TTC549 (cell line): ENCODE data around the gene SRPK2.

Experiments
- FAIRE-seq: peaks from 2 replicates; lab custom pipeline; 2012; peaks lifted over from hg19 to GRCh38; lab: Jason Lieb, UNC

Gene SRPK2

GRCh38 chr7:105133986-105134655 is 254.6 kb downstream of the SRPK2 start:
- FAIRE-seq, result no peak

- FAIRE-seq, result no peak
Observed at GRCh38 chr7:105133358-105133757, 255.4 kb downstream of the SRPK2 start.

- no peak for FAIRE-seq
Observed at GRCh38 chr7:105132835-105133234, 255.9 kb downstream of the SRPK2 start.

GRCh38 chr7:105132335-105132734 is 256.4 kb downstream of the SRPK2 start:
- no peak for FAIRE-seq

- no peak for FAIRE-seq
Observed at GRCh38 chr7:105131890-105132289, 256.8 kb downstream of the SRPK2 start.

GRCh38 chr7:105131033-105131656 is 257.6 kb downstream of the SRPK2 start:
- FAIRE-seq, result no peak

- no peak for FAIRE-seq
Observed at GRCh38 chr7:105130580-105130979, 258.1 kb downstream of the SRPK2 start.

GRCh38 chr7:105130048-105130447 is 258.7 kb downstream of the SRPK2 start:
- no peak for FAIRE-seq

- no peak for FAIRE-seq
Observed at GRCh38 chr7:105127179-105127578, 261.5 kb downstream of the SRPK2 start.

- FAIRE-seq, result no peak
Observed at GRCh38 chr7:105126436-105126975, 262.2 kb downstream of the SRPK2 start.

- no peak for FAIRE-seq
Observed at GRCh38 chr7:105125745-105126144, 263.0 kb downstream of the SRPK2 start.

- FAIRE-seq, result no peak
Observed at GRCh38 chr7:105122619-105123018, 266.1 kb downstream of the SRPK2 start.

- no peak for FAIRE-seq
Observed at GRCh38 chr7:105118612-105119600, 269.8 kb downstream of the SRPK2 start.

GRCh38 chr7:105112440-105113418 is 276.0 kb downstream of the SRPK2 start:
- no peak for FAIRE-seq

- FAIRE-seq, result no peak
Observed at GRCh38 chr7:105107458-105107857, 281.3 kb downstream of the SRPK2 start.

GRCh38 chr7:105106473-105106872 is 282.2 kb downstream of the SRPK2 start:
- no peak for FAIRE-seq

- FAIRE-seq, result no peak
Observed at GRCh38 chr7:105105579-105105978, 283.1 kb downstream of the SRPK2 start.

- FAIRE-seq, result no peak
Observed at GRCh38 chr7:105102557-105103352, 286.0 kb downstream of the SRPK2 start.

- no peak for FAIRE-seq
Observed at GRCh38 chr7:105101864-105102263, 286.9 kb downstream of the SRPK2 start.

GRCh38 chr7:105098863-105099515 is 289.7 kb downstream of the SRPK2 start:
- no peak for FAIRE-seq
